IMR-90 (cell line): ENCODE results near the gene SLC22A2. TPM values are rescaled to one million over a fixed set of nuclear protein-coding genes. Genes with fewer than 3 reads are reported as not detected.

Experiments
- ATAC-seq: fragments of 200-7000 bp; cut with Tn5 transposase; 2 replicates; pipeline ENCODE4 v1.9.1; 2020; ENCODE audit warnings: low read depth, mild to moderate bottlenecking, moderate library complexity
- BruUV-seq: library from RNA; stranded (reverse); fragments of 400-500 nt; replicated peaks from 2 replicates; lab custom pipeline; 2021; lab: Mats Ljungman, UMichigan
- CTCF ChIA-PET: fragments of 300-600 bp; formaldehyde crosslinking; extraction: SDS; loops from one replicate; lab custom pipeline; 2021; ENCODE audit warnings: antibody characterized with exemption; lab: Yijun Ruan, JAX
- POLR2A ChIA-PET: fragments of 300-600 bp; sonication (Branson Sonifier 250); formaldehyde crosslinking; loops from one replicate; lab custom pipeline; 2022; ENCODE audit warnings: antibody characterized with exemption; ENCODE audit not compliant: unreplicated experiment; lab: Charles Lee
- DNase-seq: peaks from one replicate; pipeline ENCODE4 v3.0.0; 2013
- H2AFZ ChIP-seq: replicated peaks from 2 replicates; pipeline ENCODE3; 2013; ENCODE audit warnings: low read length, mild to moderate bottlenecking; ENCODE audit not compliant: poor library complexity
- H2AK5ac ChIP-seq: 2 replicates; pipeline ENCODE4 v1.6.1; 2013; ENCODE audit warnings: low read depth, low read length, inconsistent platforms
- H2AK9ac ChIP-seq: replicated peaks from 2 replicates; pipeline ENCODE3; 2013; ENCODE audit warnings: mild to moderate bottlenecking, low read depth, low read length, moderate library complexity; ENCODE audit not compliant: poor library complexity
- H2BK120ac ChIP-seq: 2 replicates; pipeline ENCODE4 v1.6.1; 2013; ENCODE audit warnings: low read depth, low read length, inconsistent platforms
- H2BK15ac ChIP-seq: 3 replicates; pipeline ENCODE4 v1.6.1; 2013; ENCODE audit warnings: low read depth, low read length, inconsistent platforms
- H2BK20ac ChIP-seq: 2 replicates; pipeline ENCODE4 v1.6.1; 2013; ENCODE audit warnings: low read depth, mild to moderate bottlenecking, inconsistent platforms, low read length, moderate library complexity
- H2BK5ac ChIP-seq: 2 replicates; pipeline ENCODE4 v1.6.1; 2013; ENCODE audit warnings: mild to moderate bottlenecking, low read depth, low read length, inconsistent platforms; ENCODE audit not compliant: poor library complexity, severe bottlenecking
- H3K14ac ChIP-seq: replicated peaks from 2 replicates; pipeline ENCODE4 v1.6.1; 2013; ENCODE audit warnings: low read depth, low read length, inconsistent platforms
- H3K18ac ChIP-seq: 2 replicates; pipeline ENCODE4 v1.6.1; 2013; ENCODE audit warnings: low read depth, low read length, control low read depth
- H3K23ac ChIP-seq: 2 replicates; pipeline ENCODE4 v1.6.1; 2013; ENCODE audit warnings: low read depth, low read length, inconsistent platforms
- H3K27ac ChIP-seq: 2 replicates; pipeline ENCODE4 v1.5.1; 2013; ENCODE audit warnings: mild to moderate bottlenecking, control low read depth, low read length; ENCODE audit not compliant: insufficient read depth
- H3K27me3 ChIP-seq: 2 replicates; pipeline ENCODE4 v1.6.1; 2013; ENCODE audit warnings: low read length; ENCODE audit not compliant: control insufficient read depth, insufficient read depth
- H3K36me3 ChIP-seq: 2 replicates; pipeline ENCODE4 v1.6.1; 2013; ENCODE audit warnings: low read length, mixed read lengths; ENCODE audit not compliant: control insufficient read depth, insufficient read depth
- H3K4ac ChIP-seq: 2 replicates; pipeline ENCODE4 v1.6.1; 2013; ENCODE audit warnings: low read depth, low read length, inconsistent platforms
- H3K4me1 ChIP-seq: 2 replicates; pipeline ENCODE4 v1.6.1; 2013; ENCODE audit warnings: low read length, mixed read lengths; ENCODE audit not compliant: control insufficient read depth, insufficient read depth
- H3K4me2 ChIP-seq: 2 replicates; pipeline ENCODE4 v1.6.1; 2013; ENCODE audit warnings: low read depth, mild to moderate bottlenecking, control low read depth, low read length, moderate library complexity
- H3K4me3 ChIP-seq: 2 replicates; pipeline ENCODE4 v1.5.1; 2013; ENCODE audit warnings: low read depth, mild to moderate bottlenecking, control low read depth, low read length, moderate library complexity; ENCODE audit not compliant: insufficient read depth
- H3K56ac ChIP-seq: 2 replicates; pipeline ENCODE4 v1.6.1; 2013; ENCODE audit warnings: low read length, inconsistent platforms; ENCODE audit not compliant: insufficient read depth; ENCODE audit errors: extremely low read depth
- H3K79me1 ChIP-seq, 2 experiments: 2 replicates each; pipeline ENCODE4 v1.6.1; 2013; ENCODE audit warnings: low read length in 2 of 2, inconsistent platforms in 1 of 2, low read depth in 1 of 2
- H3K9ac ChIP-seq: 2 replicates; pipeline ENCODE4 v1.6.1; 2013; ENCODE audit warnings: low read depth, low read length, control low read depth
- H3K9me1 ChIP-seq: 2 replicates; pipeline ENCODE4 v1.6.1; 2013; ENCODE audit warnings: low read length, inconsistent platforms; ENCODE audit not compliant: insufficient read depth
- H3K9me3 ChIP-seq: 2 replicates; pipeline ENCODE4 v1.6.1; 2013; ENCODE audit warnings: low read length; ENCODE audit not compliant: control insufficient read depth, insufficient read depth
- H4K20me1 ChIP-seq: 2 replicates; pipeline ENCODE4 v1.6.1; 2013; ENCODE audit warnings: low read length, inconsistent platforms; ENCODE audit not compliant: insufficient read depth
- H4K5ac ChIP-seq: 2 replicates; pipeline ENCODE4 v1.6.1; 2013; ENCODE audit warnings: mild to moderate bottlenecking, low read depth, low read length, control low read depth
- H4K8ac ChIP-seq, 2 experiments: 2 replicates each; pipeline ENCODE4 v1.6.1; 2013; ENCODE audit warnings: low read depth in 2 of 2, low read length in 2 of 2, control low read depth in 1 of 2, inconsistent platforms in 1 of 2
- H4K91ac ChIP-seq: 2 replicates; pipeline ENCODE4 v1.6.1; 2013; ENCODE audit warnings: low read depth, low read length, inconsistent platforms; ENCODE audit not compliant: insufficient read depth
- CEBPB ChIP-seq: IDR thresholded peaks from 2 replicates; pipeline ENCODE4 v1.6.1; 2012; ENCODE audit warnings: low read depth, low read length, improper control_type of control experiment
- CTCF ChIP-seq: conservative IDR thresholded peaks from 2 replicates; pipeline ENCODE4 v1.5.1; 2012; ENCODE audit warnings: mild to moderate bottlenecking, low read depth, low read length, improper control_type of control experiment
- FOS ChIP-seq: fragments of 150-350 bp; IDR thresholded peaks from 2 replicates; pipeline ENCODE4 v1.6.1; 2016; ENCODE audit warnings: low read depth, low read length
- WGBS, 2 experiments: methylation state at CpG; one replicate each; pipeline versions ENCODE4 v1.1.5 to v1.1.7; 2013; ENCODE audit warnings: missing lambda C conversion rate in 2 of 2; ENCODE audit not compliant: insufficient read length in 1 of 2; ENCODE audit errors: extremely low coverage in 2 of 2; 5-methylcytosine and 5-hydroxymethylcytosine counted together
- dilution Hi-C: fragments of 300-500 bp; cut with HindIII; formaldehyde crosslinking; loops from one replicate; pipeline ENCODE4 v1.14.3; 2018; ENCODE audit warnings: low sequenced_read_pairs; ENCODE audit not compliant: unreplicated experiment
- in situ Hi-C: fragments of 300-500 bp; cut with MboI; formaldehyde crosslinking; loops from 3 replicates; pipeline ENCODE4 v1.14.3; 2019; ENCODE audit warnings: low sequenced_read_pairs, inconsistent platforms, mixed read lengths
- intact Hi-C: fragments of 100-400 bp; cut with micrococcal nuclease; formaldehyde crosslinking; loops from 2 replicates; pipeline ENCODE4 v1.10.0; 2022
- polyA plus RNA-seq, 3 experiments: library from polyadenylated mRNA; depleted of rRNA; stranded (reverse); fragments of >200 nt; gene quantifications; 2 replicates each; pipeline ENCODE4 v1.2.3, GENCODE V29; 2012; ENCODE audit warnings: low replicate concordance in 1 of 3
- total RNA-seq: library from RNA; depleted of rRNA; stranded (reverse); fragments of >200 nt; gene quantifications from 2 replicates; pipeline ENCODE4 v1.2.3, GENCODE V29; 2012

The SLC22A2 gene
- total and polyA plus RNA-seq, 2 of the 4 experiments (the other 2 are of a cell fraction), result not detected

DNA sequence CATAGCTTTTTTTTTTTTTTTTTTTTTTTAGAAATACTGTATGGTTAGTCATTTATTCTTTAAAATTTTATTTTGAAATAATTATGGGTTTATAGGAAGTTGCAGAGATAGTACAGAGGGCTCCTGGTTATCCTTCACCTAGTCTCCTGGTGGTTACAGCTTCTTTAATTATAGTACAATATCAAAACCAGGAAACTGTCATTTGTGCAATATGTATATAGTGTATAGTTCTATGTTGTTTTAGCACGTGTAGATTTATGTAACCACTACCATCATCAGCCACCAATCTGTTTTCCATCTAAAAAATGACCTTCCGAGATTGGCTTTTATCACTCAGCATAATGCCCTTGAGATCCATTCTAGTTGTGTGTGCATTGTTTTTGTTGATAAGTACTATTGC lies 54.7 kb downstream of the SLC22A2 start:
- no peak overlapping the region for H2BK120ac ChIP-seq
- H2AK9ac ChIP-seq, result no peak overlapping the region
- CTCF ChIA-PET, result no interaction called here
- no peaks in the 10 kb centered on the region for H3K4me1 ChIP-seq
- POLR2A ChIA-PET, result no interaction called here
- no peaks in the 10 kb centered on the region for H3K9me1 ChIP-seq
- H3K9ac ChIP-seq, result no peak overlapping the region
- intact Hi-C loops, result no loop called here
- DNase-seq (no peak), ATAC-seq (no peak)
- H2AFZ ChIP-seq, result no peak overlapping the region
- dilution Hi-C loops, result no loop called here
- no peak overlapping the region for H3K4me2 ChIP-seq
- H2AK5ac ChIP-seq, result no peak overlapping the region
- H3K23ac ChIP-seq, result no peak overlapping the region
- H2BK20ac ChIP-seq, result no peak overlapping the region
- H4K91ac ChIP-seq, result no peak overlapping the region
- no peak overlapping the region for H3K14ac ChIP-seq
- WGBS, 2 experiments, result no CpG with 5 or more reads among the region's 2 CpGs
- no peaks in the 10 kb centered on the region for H3K36me3 ChIP-seq
- no peak overlapping the region for H4K8ac ChIP-seq
- no peaks in the 10 kb centered on the region for H3K27me3 ChIP-seq
- no peak for TF ChIP-seq CTCF
- no peak for TF ChIP-seq CEBPB
- no peak for TF ChIP-seq FOS
- H2BK5ac ChIP-seq, result no peak overlapping the region
- H3K18ac ChIP-seq, result no peak overlapping the region
- no peak overlapping the region for H3K27ac ChIP-seq
- H3K79me1 ChIP-seq, result no peaks in the 10 kb centered on the region
- H3K9me3 ChIP-seq, result no peaks in the 10 kb centered on the region; the same call in 1 of the 2 replicates
- H4K20me1 ChIP-seq, result no peaks in the 10 kb centered on the region
- BruUV-seq, result no TSS peak
- no peak overlapping the region for H3K56ac ChIP-seq
- H2BK15ac ChIP-seq, result no peak overlapping the region
- no peak overlapping the region for H4K5ac ChIP-seq
- no peak overlapping the region for H3K4ac ChIP-seq
- in situ Hi-C loops, result no loop called here
- H3K4me3 ChIP-seq, result no peak overlapping the region
